NCI-H748 treated with DMSO at 0.1 percent for 48 hours (cell line): ENCODE data around the gene FGF12.

Experiments used
- DNase-seq: peaks from one replicate; lab custom pipeline; 2025; lab: John Stamatoyannopoulos, UW

The FGF12 gene

DNA sequence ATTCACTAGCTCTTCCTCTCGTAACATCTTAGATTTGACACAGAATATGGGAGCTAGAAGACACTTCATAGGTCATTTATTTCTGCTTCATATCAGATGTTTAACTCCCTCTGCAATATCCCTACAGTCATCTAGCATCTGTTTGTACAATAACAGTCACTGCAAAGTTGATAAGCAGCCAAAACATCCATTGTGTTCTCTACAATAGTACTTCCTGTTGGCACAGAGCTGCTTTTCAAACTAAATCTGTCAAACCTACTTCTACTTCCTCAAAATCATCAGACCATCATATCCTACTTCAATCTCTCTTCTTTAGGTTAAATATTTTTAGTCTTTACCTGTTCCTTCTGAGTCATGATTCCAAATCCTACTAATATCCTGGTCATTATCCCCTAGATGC is 233.2 kb downstream of the FGF12 start:
- no peak for DNase-seq

DNA sequence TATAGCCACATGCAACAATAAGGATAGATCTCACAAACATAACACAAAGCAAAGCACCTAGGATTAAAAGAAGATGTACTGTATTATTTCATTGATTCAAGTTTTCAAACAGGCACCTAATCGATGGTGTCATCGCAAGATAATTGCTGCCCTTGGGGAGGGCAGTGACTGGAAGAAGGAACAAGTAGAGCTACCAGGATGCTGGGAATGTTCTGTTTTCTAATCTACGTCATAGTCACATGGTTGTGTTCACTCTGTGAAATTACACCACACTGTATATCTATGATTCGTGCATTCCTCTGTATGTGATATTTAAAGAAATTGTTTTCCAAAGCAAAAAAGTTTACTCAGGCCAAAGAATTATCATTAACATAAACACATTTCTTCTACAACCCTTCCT is 236.6 kb downstream of the FGF12 start:
- no peak for DNase-seq

DNA sequence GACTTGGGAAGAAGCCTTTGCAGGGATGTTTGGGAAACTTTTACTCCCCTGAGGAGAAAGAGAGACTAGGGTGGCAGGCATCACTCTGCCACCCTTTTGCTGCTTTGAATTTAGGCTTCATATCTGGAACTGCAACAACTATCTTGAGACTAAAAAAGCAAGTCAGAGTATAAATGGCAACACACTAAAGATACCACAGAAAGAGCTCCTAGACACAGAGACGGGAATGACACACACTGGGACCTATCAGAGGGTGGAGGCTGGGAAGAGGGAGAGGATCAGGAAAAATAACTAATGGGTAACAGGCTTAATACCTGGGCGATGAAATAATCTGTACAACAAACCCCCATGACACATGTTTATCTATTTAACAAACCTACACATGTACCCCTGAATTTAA is 237.8 kb downstream of the FGF12 start:
- no peak for DNase-seq

DNA sequence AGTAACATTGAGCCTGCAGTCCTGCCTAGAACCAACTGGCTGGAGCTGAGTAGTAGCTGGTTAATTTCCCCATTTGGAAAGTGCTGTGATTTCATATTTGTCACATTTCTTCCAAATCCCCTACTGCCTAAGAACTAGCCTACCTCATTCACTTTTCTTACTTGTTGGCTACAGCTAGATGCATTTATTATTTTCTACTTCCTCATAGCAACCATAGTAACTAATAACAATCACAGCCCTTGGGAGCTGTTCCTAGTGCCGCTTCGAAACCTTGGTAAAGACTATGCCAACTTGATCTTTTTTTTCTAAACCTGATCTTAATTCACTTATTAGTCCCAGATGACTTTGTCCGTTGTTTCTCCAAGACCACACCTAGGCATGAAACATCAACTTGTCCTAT is 240.3 kb downstream of the FGF12 start:
- no peak for DNase-seq

DNA sequence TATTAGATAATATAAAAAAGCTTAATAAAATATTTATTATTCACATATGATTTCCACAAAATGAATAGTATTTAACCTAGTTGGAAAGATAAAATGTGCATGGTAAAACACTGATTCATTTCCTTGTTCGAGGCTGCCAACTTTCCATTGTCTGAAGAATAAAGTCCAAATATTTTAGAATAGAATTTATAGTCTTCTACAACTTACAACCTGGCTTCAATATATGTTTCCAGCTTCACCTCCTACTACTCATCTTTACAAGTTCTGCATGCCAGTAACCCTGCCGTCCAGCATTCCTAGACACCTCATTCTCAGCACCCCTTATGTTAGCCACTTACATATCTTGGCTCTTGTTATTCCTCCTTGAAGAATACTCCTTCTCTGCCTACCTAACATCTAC is 244.5 kb downstream of the FGF12 start:
- DNase-seq = no peak

DNA sequence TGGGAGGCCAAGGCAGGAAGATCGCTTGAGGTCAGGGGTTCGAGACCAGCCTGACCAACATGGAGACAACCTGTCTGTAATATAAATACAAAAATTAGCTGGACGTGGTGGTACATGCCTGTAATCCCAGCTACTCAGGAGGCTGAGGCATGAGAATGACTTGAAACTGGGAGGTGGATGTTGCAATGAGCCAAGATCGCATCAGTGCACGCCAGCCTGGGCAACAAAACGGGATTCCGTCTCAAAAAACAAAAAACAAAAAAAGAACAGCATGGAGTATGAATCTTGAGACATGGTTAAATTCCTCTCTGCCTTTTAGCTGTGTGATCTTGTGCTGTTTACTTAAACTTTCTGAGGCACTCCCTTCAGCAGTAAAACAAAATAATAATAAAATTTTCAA is 244.9 kb downstream of the FGF12 start:
- no peak for DNase-seq

DNA sequence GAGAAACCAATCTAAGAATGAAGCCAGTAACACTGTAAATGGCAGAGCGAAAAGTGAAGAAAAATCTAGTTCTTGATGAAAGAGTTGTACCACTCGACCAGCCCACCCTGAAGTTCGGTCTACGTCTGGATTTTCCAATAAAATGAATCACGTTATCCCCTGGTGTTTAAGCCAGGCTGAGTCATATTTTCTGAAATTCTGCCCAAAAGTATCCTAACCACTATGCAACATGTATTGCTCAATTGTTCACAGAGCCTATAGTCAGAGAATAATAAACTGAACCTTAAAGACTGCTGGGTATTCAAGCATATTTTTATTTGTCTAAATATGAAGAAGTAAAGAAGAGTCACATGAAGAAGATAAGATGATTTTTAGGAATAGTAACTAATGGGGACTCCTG is 245.7 kb downstream of the FGF12 start:
- DNase-seq = no peak

DNA sequence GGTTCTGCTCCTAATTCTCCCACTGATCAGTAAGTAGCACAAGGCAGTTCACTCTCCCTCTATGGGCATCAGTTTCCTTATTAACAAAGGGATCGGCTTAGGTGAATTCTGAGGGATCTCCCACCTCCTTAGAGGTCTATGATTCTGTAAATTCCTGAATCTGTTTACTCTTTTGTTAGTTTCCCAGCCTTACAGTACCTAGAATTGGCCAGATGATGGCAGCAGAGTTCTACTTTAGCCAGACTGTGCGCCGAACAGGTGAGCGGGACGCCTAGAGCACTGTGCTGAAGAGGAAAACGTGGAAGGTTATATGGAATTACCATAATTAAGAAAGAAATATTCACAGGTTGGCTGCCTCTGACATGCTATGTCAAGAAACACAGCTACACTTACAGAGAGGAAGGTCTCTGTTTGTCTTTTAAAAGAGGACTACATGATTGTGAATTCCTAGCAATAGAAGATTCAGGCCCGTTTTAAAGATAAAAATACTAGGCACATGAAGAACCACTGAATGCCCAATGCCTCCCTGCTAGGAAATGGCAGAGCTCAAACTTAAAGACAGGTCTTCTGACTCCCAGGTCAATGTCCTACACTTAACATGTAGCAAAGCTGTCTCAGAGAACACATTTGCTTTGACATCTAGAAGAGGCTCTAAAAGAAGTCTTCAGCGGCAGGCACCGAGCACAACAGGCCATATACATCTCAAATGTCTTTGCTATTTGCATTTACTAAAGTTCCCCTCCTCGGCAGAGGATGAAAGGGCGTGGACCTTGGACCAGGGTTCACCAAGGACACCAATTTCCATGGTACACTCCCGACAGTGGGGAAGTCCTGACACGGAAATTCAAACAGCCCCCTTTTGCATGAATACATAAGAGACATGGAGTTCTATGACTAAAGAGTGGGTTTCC is 259.9 kb downstream of the FGF12 start:
- DNase-seq = peak; percentile 24

DNA sequence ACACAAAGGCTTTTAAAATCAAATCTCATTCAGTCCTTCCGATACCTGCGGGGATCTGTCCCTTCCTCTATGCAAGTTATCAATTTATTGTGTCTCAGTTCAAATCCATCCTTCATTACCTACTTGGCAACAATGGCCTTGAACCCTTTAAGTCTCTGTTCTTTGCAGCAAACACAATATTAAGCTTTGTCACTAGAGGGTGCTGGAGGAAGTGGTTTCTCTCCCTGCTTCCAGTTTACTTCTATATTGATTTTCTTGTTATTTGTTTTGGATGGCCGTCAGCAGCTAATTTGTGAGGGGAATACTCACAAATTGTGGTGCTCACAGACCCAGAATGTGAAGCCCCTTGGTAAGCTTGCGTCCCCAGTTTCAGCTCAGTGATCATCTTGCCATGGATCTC is 278.3 kb downstream of the FGF12 start:
- peak; percentile 6 for DNase-seq

DNA sequence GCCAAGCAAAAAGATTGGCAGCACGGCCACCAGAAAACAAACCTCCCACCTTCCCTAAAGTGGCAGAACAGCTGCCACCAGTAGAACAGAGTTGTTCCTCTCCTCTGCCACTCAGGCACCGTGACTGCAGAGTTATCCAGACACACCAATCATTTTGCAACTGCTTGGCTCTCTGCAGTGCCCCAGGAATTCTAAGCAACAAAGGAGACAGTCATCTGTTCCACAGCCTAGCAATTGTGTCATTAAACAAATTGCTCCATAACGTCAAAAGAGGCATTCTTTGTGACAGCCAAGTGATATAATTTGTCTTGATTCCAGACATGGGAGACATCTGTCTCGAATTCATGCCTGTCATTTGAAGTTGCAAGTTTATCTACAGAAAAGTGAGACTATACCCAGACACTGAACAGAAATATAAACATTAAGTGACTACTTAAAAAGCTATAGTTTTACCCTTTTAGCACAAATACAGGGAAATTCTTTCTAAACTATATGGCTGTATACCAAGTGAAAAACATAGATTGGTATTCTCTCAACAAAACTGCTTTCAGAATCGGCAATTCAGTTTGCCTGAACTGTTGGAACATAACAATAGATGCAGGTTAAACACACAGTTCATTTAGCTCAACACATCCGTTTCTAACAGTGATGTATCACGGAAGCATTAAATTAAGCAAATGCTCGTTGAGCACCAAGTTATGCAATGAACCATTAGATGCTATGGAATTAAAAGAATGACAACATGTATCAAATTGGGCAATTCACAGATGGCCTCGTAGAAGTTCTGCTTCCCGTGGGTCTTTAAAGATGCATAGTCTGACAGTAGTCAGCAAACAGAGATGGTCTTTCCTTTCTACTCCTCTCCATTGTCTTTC is 281.3 kb downstream of the FGF12 start:
- DNase-seq = peak; percentile 40

DNA sequence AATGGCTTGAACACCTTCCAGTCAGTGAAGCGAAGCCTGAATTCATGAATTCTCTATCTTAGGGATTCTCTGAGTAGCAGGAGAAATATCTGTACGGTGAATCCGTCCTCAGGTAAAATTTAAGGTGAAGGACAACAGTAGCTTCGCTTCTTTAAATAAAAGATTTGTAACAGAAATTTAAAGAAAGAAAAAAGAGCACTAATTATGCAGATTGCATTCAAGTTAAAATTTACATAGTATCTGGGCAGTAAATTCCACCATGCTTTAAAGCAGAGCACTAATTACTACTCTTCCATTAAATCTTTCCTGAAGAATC is 282.6 kb downstream of the FGF12 start:
- no peak for DNase-seq

DNA sequence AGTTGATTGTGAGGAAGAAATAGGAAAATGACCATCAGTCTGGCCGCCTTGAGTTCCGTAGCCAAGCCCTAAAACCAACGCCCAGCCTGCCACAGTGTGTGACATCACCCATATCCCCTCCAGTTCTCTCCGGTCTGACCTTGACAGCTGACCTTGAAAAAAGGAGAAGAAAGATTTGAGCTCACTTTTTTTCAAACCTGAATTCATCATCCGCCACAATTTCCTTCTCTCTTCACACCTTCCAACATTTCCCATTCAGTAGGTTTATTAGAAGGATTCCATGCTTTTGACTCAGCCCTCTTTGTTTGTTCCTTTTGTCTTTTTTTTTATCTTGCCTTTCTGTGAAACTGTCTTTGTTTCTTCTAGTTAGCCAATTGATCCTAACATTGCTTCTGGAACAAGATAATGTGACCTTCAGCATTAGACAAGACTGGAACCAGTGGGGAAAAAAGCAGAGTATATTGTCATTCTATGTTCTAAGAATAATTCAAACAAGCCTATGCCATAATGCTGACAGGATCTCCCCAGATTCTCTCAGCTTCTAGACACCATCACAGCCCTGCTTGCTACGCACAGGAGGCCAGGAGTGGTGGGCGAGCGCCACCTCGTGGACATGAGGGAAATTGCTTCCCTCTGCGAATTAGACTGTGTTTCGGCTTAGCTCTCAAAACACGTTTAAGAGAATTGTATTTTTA is 283.1 kb downstream of the FGF12 start:
- DNase-seq = peak; percentile 27

DNA sequence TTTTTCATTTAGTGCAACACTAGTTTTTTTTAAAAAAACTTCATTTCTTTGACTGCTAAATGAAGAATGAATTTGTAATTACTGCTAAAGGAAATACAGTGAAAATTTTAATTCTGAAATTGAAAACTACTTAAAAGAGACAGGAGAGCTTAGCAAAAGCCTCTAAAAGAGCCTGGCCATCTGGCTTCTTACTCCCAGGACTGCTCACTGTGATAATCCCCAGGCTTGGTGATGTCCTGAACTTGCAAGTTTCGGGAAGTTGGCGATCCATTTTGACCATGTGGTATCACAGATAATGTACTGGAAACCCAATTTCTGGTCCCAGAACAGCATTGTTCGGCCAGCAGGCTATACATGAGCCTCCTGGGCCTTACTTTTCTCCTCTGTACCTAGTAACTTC is 292.1 kb downstream of the FGF12 start:
- DNase-seq = no peak

DNA sequence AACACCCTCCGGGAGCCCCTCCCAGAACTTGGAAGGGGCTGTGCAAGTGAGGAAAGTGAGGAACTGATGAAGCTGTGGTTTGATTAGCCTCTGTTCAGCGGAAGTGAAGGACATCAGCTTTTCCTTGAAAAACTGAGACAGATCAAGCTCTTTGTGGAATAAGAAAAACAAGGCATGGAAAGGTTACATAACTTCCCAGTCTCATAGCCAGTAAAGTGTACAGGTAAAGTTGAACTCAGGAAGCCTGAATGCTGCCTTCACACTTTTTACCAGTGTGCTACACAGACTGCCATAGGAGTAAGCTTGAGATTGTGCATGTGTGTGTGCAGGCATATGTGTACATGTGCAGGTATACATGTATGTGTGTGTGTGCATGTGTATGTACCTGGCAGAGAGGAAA is 293.2 kb downstream of the FGF12 start:
- DNase-seq = no peak

DNA sequence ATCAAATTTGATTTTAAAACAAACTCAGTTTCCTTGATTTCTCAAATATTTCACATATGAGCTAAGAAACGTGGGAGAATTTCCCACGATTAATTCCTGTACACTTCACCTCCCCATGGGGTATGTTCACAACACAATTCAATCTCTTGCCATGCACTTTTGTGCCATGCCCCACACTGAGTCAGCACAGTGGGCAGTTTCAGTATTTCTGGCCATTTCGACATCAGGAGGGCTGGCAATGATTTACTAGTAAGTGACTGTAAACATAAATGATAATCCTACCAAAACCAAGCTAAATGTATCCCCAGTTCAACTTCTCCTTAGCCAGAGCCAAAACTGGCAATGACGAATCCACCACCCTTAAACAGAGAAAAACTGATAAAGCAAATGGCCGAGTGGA is 293.6 kb downstream of the FGF12 start:
- DNase-seq = no peak

DNA sequence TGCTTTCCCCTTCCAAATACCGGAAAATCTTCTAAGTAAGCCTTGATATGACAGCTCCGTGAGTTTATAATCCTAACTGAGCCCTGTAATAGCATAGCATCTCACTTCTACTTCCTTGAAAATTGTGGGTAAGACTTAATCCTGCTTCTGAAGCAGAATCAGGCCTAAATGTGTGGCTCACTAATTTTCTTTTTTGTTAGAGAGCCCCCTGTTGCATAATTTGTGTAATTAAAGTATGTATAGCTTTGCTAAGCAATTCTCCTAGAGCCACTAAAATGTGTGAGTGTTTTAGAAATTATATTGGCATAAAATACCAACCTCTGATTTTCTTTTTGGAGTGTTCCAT is 304.4 kb downstream of the FGF12 start:
- DNase-seq = no peak

DNA sequence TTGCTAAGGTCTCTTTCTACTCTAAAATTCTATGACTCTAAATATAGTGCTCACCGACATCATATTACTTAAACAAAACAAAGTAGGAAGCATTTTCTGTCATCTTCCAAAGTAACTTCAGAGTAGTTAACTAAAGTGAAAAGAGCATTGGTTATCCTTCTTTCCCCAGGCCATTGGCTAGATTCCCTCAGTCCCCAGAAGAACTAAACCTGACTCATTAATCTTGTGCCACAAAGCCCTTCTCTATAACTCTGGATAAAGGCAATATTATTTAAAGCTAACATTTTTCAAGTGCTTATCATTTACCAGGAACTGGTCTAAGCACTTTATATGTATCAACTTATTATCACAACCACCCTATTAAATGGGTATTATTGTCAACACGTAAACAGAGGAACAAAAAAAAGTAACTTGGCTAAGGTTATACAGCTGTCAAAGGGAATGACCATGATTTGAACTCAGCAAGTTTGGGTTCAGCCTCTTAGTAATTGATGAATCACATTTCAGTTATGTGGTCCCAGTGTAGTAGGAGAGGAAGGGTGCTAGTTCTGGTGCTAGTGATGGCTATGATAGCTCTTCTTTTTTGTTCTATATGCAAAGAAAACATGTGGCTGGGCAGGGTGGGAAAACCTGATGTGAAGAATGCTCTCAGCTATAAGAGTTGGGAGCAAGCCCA is 304.9 kb downstream of the FGF12 start:
- DNase-seq = no peak

DNA sequence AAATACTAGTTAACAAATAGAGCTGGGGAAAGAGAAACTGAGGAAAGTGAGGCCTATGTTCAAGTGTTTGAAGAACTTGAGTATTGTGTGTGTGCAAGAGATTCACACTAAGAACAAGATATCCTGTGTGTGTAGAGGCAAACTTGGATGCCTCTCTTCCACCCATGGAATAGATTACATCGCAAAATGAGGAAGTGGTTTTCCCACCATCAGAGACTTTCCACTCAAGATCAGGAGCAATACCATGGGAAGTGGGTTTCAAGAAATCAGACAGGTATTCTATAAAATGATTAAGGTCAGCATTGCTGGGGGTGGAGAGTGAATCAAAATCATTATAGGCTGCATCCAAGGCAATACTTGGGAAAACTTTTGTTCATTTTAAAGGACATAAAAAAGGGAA is 308.0 kb downstream of the FGF12 start:
- no peak for DNase-seq

DNA sequence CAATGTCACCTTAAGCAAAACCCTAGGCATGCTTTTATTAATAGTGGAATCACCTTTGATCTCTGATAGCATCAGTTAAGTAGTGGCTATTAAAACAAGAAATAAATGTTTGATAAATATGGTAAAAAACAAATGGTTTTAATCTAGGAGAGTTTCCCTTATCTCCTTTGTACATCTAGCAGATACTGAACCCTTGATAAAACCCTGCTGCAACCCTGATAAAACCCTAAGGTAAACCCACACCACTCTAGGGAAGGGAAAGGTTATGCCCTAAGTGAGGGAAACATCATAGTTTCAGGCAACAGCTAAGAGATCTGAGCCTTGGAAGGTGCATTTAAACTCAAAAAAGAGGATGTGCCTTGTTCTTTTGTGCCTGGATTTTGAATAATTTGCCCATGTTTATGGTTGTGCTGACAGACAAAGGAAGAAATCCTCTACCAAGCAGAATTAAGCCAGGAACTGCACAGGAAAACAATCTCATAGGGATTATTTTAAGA is 309.7 kb downstream of the FGF12 start:
- no peak for DNase-seq

DNA sequence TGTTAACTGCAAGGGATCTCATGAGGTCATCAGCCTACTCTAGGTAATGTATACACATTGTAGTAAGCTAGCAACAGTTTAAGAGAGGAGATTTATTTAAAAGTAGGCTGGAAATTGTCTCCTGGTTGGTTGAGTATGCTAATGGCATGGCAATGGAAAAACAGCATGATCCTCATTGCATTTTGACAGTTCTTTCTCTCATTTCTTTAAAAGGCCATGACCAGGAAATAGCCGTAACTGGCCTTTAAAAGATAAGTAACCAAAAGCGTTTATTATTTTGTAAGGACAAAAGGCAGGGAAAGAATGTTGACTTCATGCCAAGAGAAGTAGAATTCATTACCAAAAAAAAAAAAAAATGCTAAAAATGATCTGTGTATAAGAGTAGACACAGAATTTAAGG is 310.3 kb downstream of the FGF12 start:
- no peak for DNase-seq

DNA sequence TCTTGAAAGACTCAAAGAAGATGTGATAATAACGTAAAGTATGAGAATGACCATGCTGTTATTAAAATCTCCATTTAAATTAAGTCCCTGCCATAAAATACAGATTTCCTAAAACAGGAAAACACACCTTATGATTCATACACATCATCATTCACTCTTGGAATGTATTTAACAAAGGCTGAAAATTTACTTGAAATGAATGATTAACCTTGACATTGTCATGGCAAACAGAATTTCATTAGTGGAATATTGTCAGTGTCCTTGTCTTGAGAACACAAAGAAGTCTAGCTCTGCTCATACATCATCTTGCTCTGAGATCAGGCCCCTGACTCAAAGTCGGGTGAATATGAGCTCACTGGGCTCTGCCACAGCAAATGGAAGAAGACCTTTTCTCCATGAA is 313.9 kb downstream of the FGF12 start:
- DNase-seq = no peak

DNA sequence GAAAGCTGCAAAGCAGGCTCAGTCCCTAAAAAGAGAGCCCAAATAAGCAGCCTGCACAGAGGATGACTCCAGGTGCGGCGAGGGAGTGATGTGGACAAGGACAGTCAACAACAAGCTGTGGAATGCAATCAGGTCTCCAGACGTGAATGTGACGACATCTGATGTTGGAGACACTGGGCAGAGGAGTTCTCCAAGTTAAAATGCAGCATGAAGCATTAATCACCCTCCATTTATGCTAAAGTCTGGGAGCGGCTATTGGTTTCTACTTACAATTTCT is 316.7 kb downstream of the FGF12 start:
- no peak for DNase-seq
